K562 (cell line): ENCODE data around the gene LAMB4. TPM values are rescaled to one million over a fixed set of nuclear protein-coding genes. Genes with fewer than 3 reads are reported as not detected.

ENCODE experiments used
- ATAC-seq: fragments of 200-7000 bp; cut with Tn5 transposase; 3 replicates; pipeline ENCODE4 v1.9.1; 2020; ENCODE audit warnings: moderate library complexity
- BruUV-seq: library from RNA; stranded (reverse); fragments of 400-500 nt; replicated peaks from 2 replicates; lab custom pipeline; 2021; lab: Mats Ljungman, UMichigan
- CTCF ChIA-PET: fragments of 300-600 bp; formaldehyde crosslinking; extraction: SDS; loops from one replicate; lab custom pipeline; 2021; ENCODE audit warnings: low intra/inter-chr PET ratio; lab: Yijun Ruan, JAX
- POLR2A ChIA-PET: fragments of 300-600, 350-650 bp; sonication (Branson Sonifier 250); formaldehyde crosslinking; extraction: SDS; loops from one replicate; lab custom pipeline; 2021; ENCODE audit warnings: antibody characterized with exemption, inconsistent platforms; lab: Yijun Ruan, JAX
- DNase-seq, 4 experiments: peaks; one replicate each; pipeline versions ENCODE4 v3.0.0 to v3.0.0-alpha.2; 2011 to 2018; ENCODE audit warnings: low spot score in 3 of 4, mixed read lengths in 3 of 4; ENCODE audit errors: extremely low read depth in 1 of 4
- FAIRE-seq: peaks from 2 replicates; lab custom pipeline; 2011; peaks lifted over from hg19 to GRCh38; lab: Jason Lieb, UNC
- H2AFZ ChIP-seq: 2 replicates; pipeline ENCODE4 v1.6.0; 2011; ENCODE audit warnings: low read depth, low read length, control low read depth, inconsistent platforms
- H3K27ac ChIP-seq: fragments of 200-600 bp; 3 replicates; pipeline ENCODE4 v1.8.0; 2011; ENCODE audit warnings: low read depth, mild to moderate bottlenecking, control low read depth, inconsistent platforms, low read length, moderate library complexity, mixed read lengths; ENCODE audit errors: extremely low read depth
- H3K27me3 ChIP-seq, 2 experiments: fragments of 300-600 bp in 1 of 2; 2 replicates in 1 of 2; 3 replicates in 1 of 2; pipeline versions ENCODE4 v1.6.0 to v1.8.0; 2011; ENCODE audit warnings: inconsistent platforms in 2 of 2, low read length in 2 of 2, mild to moderate bottlenecking in 1 of 2, mixed read lengths in 1 of 2, moderate library complexity in 1 of 2; ENCODE audit not compliant: control insufficient read depth in 2 of 2, insufficient read depth in 2 of 2
- H3K36me3 ChIP-seq: fragments of 300-600 bp; 3 replicates; pipeline ENCODE4 v1.8.0; 2011; ENCODE audit warnings: mild to moderate bottlenecking, low read length, inconsistent platforms; ENCODE audit not compliant: control insufficient read depth, insufficient read depth
- H3K4me1 ChIP-seq, 2 experiments: fragments of 200-600 bp in 1 of 2; replicated peaks in 1 of 2; 2 replicates in 1 of 2; 3 replicates in 1 of 2; pipeline versions ENCODE4 v1.5.1 to v1.8.0; 2011; ENCODE audit warnings: inconsistent platforms in 2 of 2, low read length in 2 of 2, mild to moderate bottlenecking in 1 of 2, mixed read lengths in 1 of 2, moderate library complexity in 1 of 2; ENCODE audit not compliant: control insufficient read depth in 2 of 2, insufficient read depth in 2 of 2
- H3K4me2 ChIP-seq: 2 replicates; pipeline ENCODE4 v1.6.1; 2011; ENCODE audit warnings: low read length, control low read depth, inconsistent platforms, mixed read lengths; ENCODE audit not compliant: insufficient read depth
- H3K4me3 ChIP-seq: fragments of 200-600 bp; sonication (generic), shearing (Covaris generic); 2 replicates; pipeline ENCODE4 v1.5.1; 2016; ENCODE audit warnings: control low read depth, inconsistent platforms
- H3K79me2 ChIP-seq: fragments of 200-600 bp; 3 replicates; pipeline ENCODE4 v1.8.0; 2011; ENCODE audit warnings: low read length, inconsistent platforms; ENCODE audit not compliant: control insufficient read depth, insufficient read depth
- H3K9ac ChIP-seq, 2 experiments: 2 replicates each; pipeline versions ENCODE4 v1.6.0 to v1.6.1; 2011; ENCODE audit warnings: low read depth in 2 of 2, low read length in 2 of 2, control low read depth in 1 of 2, inconsistent platforms in 1 of 2, mild to moderate bottlenecking in 1 of 2, mixed read lengths in 1 of 2; ENCODE audit not compliant: insufficient read depth in 1 of 2
- H3K9me1 ChIP-seq: one replicate; pipeline ENCODE4 v1.6.0; 2011; ENCODE audit warnings: inconsistent platforms, mild to moderate bottlenecking, low read length, moderate library complexity; ENCODE audit not compliant: control insufficient read depth, insufficient read depth
- H3K9me3 ChIP-seq: replicated peaks from 2 replicates; pipeline ENCODE4 v1.5.1; 2011; ENCODE audit warnings: low read depth, low read length, inconsistent platforms; ENCODE audit not compliant: control insufficient read depth, insufficient read depth
- H4K20me1 ChIP-seq: replicated peaks from 2 replicates; pipeline ENCODE4 v1.6.1; 2011; ENCODE audit warnings: low read length, inconsistent platforms, mixed read lengths; ENCODE audit not compliant: control insufficient read depth, insufficient read depth
- ARHGAP35 ChIP-seq: fragments of 450-650 bp; IDR thresholded peaks from 2 replicates; pipeline ENCODE4 v1.6.1; 2018; ENCODE audit not compliant: partially characterized antibody
- CEBPG ChIP-seq, 3 experiments: fragments of 200-800 bp in 1 of 3; sonication (Bioruptor generic) in 1 of 3; sonication (generic) in 1 of 3; formaldehyde crosslinking in 1 of 3; IDR thresholded peaks in 2 of 3; conservative IDR thresholded peaks in 1 of 3; 2 replicates each; pipeline versions ENCODE4 v1.6.1 to v1.8.0; 2016 to 2022; ENCODE audit warnings: missing compliant biosample characterization in 2 of 3, missing genetic modification characterization in 2 of 3, mild to moderate bottlenecking in 1 of 3, missing genetic modification reagents in 1 of 3
- GABPA ChIP-seq: fragments of 200-800 bp; sonication (Bioruptor generic); conservative IDR thresholded peaks from 2 replicates; pipeline ENCODE4 v1.6.1; 2016; ENCODE audit warnings: low read depth, missing genetic modification characterization, missing compliant biosample characterization
- GATAD2B ChIP-seq: fragments of 450-650 bp; IDR thresholded peaks from 2 replicates; pipeline ENCODE4 v1.6.1; 2017; ENCODE audit warnings: mild to moderate bottlenecking, borderline replicate concordance
- MAFF ChIP-seq: IDR thresholded peaks from 2 replicates; pipeline ENCODE4 v1.6.1; 2012; ENCODE audit warnings: low read length, improper control_type of control experiment
- MAFG ChIP-seq: fragments of 450-650 bp; conservative IDR thresholded peaks from 2 replicates; pipeline ENCODE4 v1.6.1; 2016; ENCODE audit warnings: missing genetic modification characterization, missing compliant biosample characterization
- MAFK ChIP-seq: IDR thresholded peaks from 2 replicates; pipeline ENCODE4 v1.6.1; 2011; ENCODE audit warnings: low read length, improper control_type of control experiment
- RERE ChIP-seq: sonication (generic); formaldehyde crosslinking; IDR thresholded peaks from 2 replicates; pipeline ENCODE4 v1.8.0; 2023; ENCODE audit warnings: missing genetic modification reagents, mild to moderate bottlenecking, borderline replicate concordance
- SOX6 ChIP-seq: fragments of 450-650 bp; IDR thresholded peaks from 2 replicates; pipeline ENCODE4 v1.6.1; 2014; ENCODE audit warnings: mild to moderate bottlenecking
- ZNF140 ChIP-seq: fragments of 250-450 bp; sonication (Bioruptor Pico); IDR thresholded peaks from 2 replicates; pipeline ENCODE4 v1.8.0; 2021; ENCODE audit warnings: moderate library complexity, mild to moderate bottlenecking, inconsistent platforms
- ZNF263 ChIP-seq: sonication (generic); formaldehyde crosslinking; IDR thresholded peaks from 2 replicates; pipeline ENCODE4 v1.8.0; 2022; ENCODE audit warnings: mild to moderate bottlenecking, missing genetic modification reagents, borderline replicate concordance
- ZNF316 ChIP-seq: fragments of 450-650 bp; IDR thresholded peaks from 2 replicates; pipeline ENCODE4 v1.6.1; 2016
- ZNF589 ChIP-seq: fragments of 200-800 bp; sonication (Bioruptor generic); IDR thresholded peaks from 2 replicates; pipeline ENCODE4 v1.6.1; 2016; ENCODE audit warnings: low read depth, missing genetic modification characterization, missing compliant biosample characterization
- whole genome bisulfite sequencing: fragments of 100-300 bp; shearing (Covaris generic); methylation state at CpG from one replicate; pipeline ENCODE4 v1.1.6; 2016; ENCODE audit warnings: low coverage, mixed read lengths; ENCODE audit not compliant: insufficient coverage; ENCODE audit errors: missing lambda C conversion rate; 5-methylcytosine and 5-hydroxymethylcytosine counted together
- in situ Hi-C: fragments of 300-500 bp; cut with MboI; formaldehyde crosslinking; loops from 4 replicates; pipeline ENCODE4 v1.15.0; 2018; ENCODE audit warnings: inconsistent platforms, mixed read lengths
- intact Hi-C: fragments of 100-400 bp; cut with micrococcal nuclease; formaldehyde crosslinking; loops from 2 replicates; pipeline ENCODE4 v1.14.2; 2022
- polyA plus RNA-seq, 8 experiments: library from polyadenylated mRNA; depleted of rRNA in 4 of 8; stranded (reverse) in 5 of 8; unstranded in 3 of 8; fragments of >200 nt; fragmentation: Nextera tagmentation in 2 of 8; fragmentation: Illumina TruSeq in 1 of 8; extraction: Ambion mirVana in 2 of 8; extraction: Trizol in 1 of 8; gene quantifications; 2 replicates each; pipeline versions ENCODE4 v1.2.1 to v1.2.3, GENCODE V29; 2011 to 2014; ENCODE audit warnings: inconsistent platforms in 1 of 8, missing spikeins in 1 of 8
- total RNA-seq, 7 experiments: library from RNA; depleted of rRNA in 6 of 7; stranded (reverse); fragments of >200 nt in 6 of 7; fragmentation: Illumina TruSeq in 2 of 7; extraction: Trizol in 2 of 7; gene quantifications; 2 replicates each; pipeline versions ENCODE4 v1.2.1 to v1.2.3, GENCODE V29; 2011 to 2021; ENCODE audit warnings: low replicate concordance in 1 of 7
- TF ChIP-seq, protein P1 (sequence below): fragments of 450-650 bp; formaldehyde crosslinking; IDR thresholded peaks from 2 replicates; pipeline ENCODE4 v1.4.0; 2022; ENCODE audit warnings: missing genetic modification characterization

The LAMB4 gene
- total and polyA plus RNA-seq, 9 of the 15 experiments (the other 6 are each of a cell fraction or from before 2014, with no cell fraction given): 0.06 to 0.13 (median 0.07) TPM; not detected in 6

- POLR2A ChIA-PET: interaction anchor here (0.7 to 1.3 kb wide), 4 partner anchors 13 to 22 kb away, joined by 3 to 6 read pairs (median 3); no protein-coding TSS in a partner anchor
- WGBS: 49% methylated on average over 3 of the region's 3 CpGs
Observed at GRCh38 chr7:107998660-107999480, 131.3 kb downstream of the LAMB4 start.

More at GRCh38 chr7:107998660-107999480, 131.3 kb downstream of the LAMB4 start:
- no peak for DNase-seq
- Histone ChIP-seq H4K20me1 (no peaks in the 10 kb centered on the region), H3K36me3 (no peaks in the 10 kb centered on the region; the same call in 2 of the 3 replicates)
- FAIRE-seq: no peak
- in situ Hi-C loops: no loop called here
- CTCF ChIA-PET: no interaction called here
- 0 out of 2 replicates have a peak, but pooled peaks have one; percentile 30 for TF ChIP-seq RERE (CRISPR knock-in tag)
- 0 out of 2 replicates have a peak, but pooled peaks have one; percentile 14 for TF ChIP-seq GABPA (tag)
- TF ChIP-seq MAFK: peak; percentile 2; the same call in 1 of the 2 replicates
- TF ChIP-seq ZNF263: peak; percentile 60; the same call in 1 of the 2 replicates
- 0 out of 2 replicates have a peak, but pooled peaks have one; percentile 12 for TF ChIP-seq ZNF589 (CRISPR knock-in tag)
- TF ChIP-seq MAFG: 0 out of 2 replicates have a peak, but pooled peaks have one; percentile 38
- TF ChIP-seq ARHGAP35: no peak
- TF ChIP-seq MAFF: peak; percentile 30; the same call in 1 of the 2 replicates
- peak; percentile 65; the same call in 1 of the 2 replicates for TF ChIP-seq ZNF316
- TF ChIP-seq SOX6: no peak
- no peak for TF ChIP-seq CEBPG (CRISPR knock-in tag; IDR thresholded peaks at IDR 0.05)
- no peak for TF ChIP-seq CEBPG (tag; conservative IDR thresholded peaks at IDR 0.05 in 1 of 2, IDR thresholded peaks at IDR 0.05 in 1 of 2)
- TF ChIP-seq GATAD2B: no peak
- no peak for TF ChIP-seq ZNF140
- TF ChIP-seq, protein P1, sequence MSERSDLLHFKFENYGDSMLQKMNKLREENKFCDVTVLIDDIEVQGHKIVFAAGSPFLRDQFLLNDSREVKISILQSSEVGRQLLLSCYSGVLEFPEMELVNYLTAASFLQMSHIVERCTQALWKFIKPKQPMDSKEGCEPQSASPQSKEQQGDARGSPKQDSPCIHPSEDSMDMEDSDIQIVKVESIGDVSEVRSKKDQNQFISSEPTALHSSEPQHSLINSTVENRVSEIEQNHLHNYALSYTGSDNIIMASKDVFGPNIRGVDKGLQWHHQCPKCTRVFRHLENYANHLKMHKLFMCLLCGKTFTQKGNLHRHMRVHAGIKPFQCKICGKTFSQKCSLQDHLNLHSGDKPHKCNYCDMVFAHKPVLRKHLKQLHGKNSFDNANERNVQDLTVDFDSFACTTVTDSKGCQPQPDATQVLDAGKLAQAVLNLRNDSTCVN (CRISPR knock-in tag): no peak
- TF ChIP-seq, all 486 proteins: peak for 8
- Histone ChIP-seq H3K9me3 (no peaks in the 10 kb centered on the region; the same call in 1 of the 2 replicates), H3K4me3 (no peak overlapping the region), H3K9ac (no peak overlapping the region), H3K9me1 (no peaks in the 10 kb centered on the region), H2AFZ (0 out of 2 replicates have a peak overlapping the region, but pooled peaks have one; percentile 30), H3K4me1 (peaks cover 27 to 37% of the 10 kb centered on the region in 2 experiments), H3K27me3 (peaks cover 0 to 1% of the 10 kb centered on the region in 2 experiments; a peak in 1 of 5 replicates), H3K4me2 (no peak overlapping the region), H3K27ac (no peak overlapping the region; the same call in 2 of the 3 replicates), H3K79me2 (no peaks in the 10 kb centered on the region)
- intact Hi-C loops: no loop called here
- ATAC-seq: no peak
- BruUV-seq: no TSS peak
